GM23248 (cell line): ENCODE results near the gene GSK3A.

Source experiments
- EZH2 ChIP-seq: fragments of 200-600 bp; sonication (generic); IDR thresholded peaks from 2 replicates; pipeline ENCODE4 v1.6.1; 2018; ENCODE audit warnings: antibody characterized with exemption, mild to moderate bottlenecking; ENCODE audit not compliant: insufficient read depth, poor library complexity, severe bottlenecking
- EZH2phosphoT487 ChIP-seq: fragments of 200-600 bp; sonication (generic); IDR thresholded peaks from 2 replicates; pipeline ENCODE4 v1.6.1; 2018; ENCODE audit warnings: antibody characterized with exemption, moderate library complexity, mild to moderate bottlenecking, low read depth; ENCODE audit not compliant: insufficient read depth

GRCh38 chr19:42281146-42281826 lies 38.9 kb upstream of the GSK3A start:
- no peak for TF ChIP-seq EZH2
- no peak for TF ChIP-seq EZH2phosphoT487
